Stimulated activated effector memory CD8-positive, alpha-beta T cell treated with anti-CD3 and anti-CD28 coated beads, Interleukin-12 subunit alpha, Interleukin-12 subunit beta, amount 100 ng/mL, for 72 hours (primary cell): Measurements from ENCODE around the gene RC3H2.
"Not testable (repeated sequence)": the region's sequence is repeated elsewhere in the genome, so short reads cannot be mapped to it uniquely, and the experiment has no call there.

Experiments
- ATAC-seq: fragments of 150-1000 bp; cut with Tn5 transposase; 2 replicates; pipeline ENCODE4 v1.10.0; 2021
- DNase-seq, 2 donors: peaks; one replicate each; pipeline ENCODE4 v3.0.0; 2021 to 2022; ENCODE audit warnings: low spot score in 2 of 2
- H3K27ac Mint-ChIP-seq: one replicate; pipeline ENCODE4 v1.8.0; 2022; ENCODE audit warnings: mild to moderate bottlenecking, mixed read lengths
- H3K36me3 Mint-ChIP-seq: one replicate; pipeline ENCODE4 v1.8.0; 2022; ENCODE audit warnings: mild to moderate bottlenecking, mixed read lengths
- H3K4me1 Mint-ChIP-seq: one replicate; pipeline ENCODE4 v1.8.0; 2022; ENCODE audit warnings: mixed read lengths
- H3K4me3 Mint-ChIP-seq: one replicate; pipeline ENCODE4 v1.8.0; 2022; ENCODE audit warnings: mild to moderate bottlenecking, mixed read lengths
- H3K9me3 Mint-ChIP-seq: one replicate; pipeline ENCODE4 v1.8.0; 2022; ENCODE audit warnings: mixed read lengths

The RC3H2 gene

GRCh38 chr9:122936883-122937282, 31.7 kb upstream of the RC3H2 start:
- Mint-ChIP-seq H3K4me3 (no peak overlapping the region), H3K27ac (no peak overlapping the region), H3K9me3 (no peaks in the 10 kb centered on the region), H3K36me3 (peaks cover 58% of the 10 kb centered on the region), H3K4me1 (peaks cover 23% of the 10 kb centered on the region)
- ATAC-seq (no peak), DNase-seq (no peak)

- Mint-ChIP-seq H3K36me3 (peaks cover 54% of the 10 kb centered on the region), H3K4me1 (peaks cover 19% of the 10 kb centered on the region), H3K9me3 (no peaks in the 10 kb centered on the region), H3K4me3 (no peak overlapping the region), H3K27ac (no peak overlapping the region)
- DNase-seq (no peak), ATAC-seq (no peak)
These were observed 31.3 kb upstream of the RC3H2 start for GRCh38 chr9:122936464-122936863.

GRCh38 chr9:122931226-122932121, 26.3 kb upstream of the RC3H2 start, which contains the start of gene ZBTB26:
Gene ZBTB26, minus strand, starts transcription at chr9:122931512. Its CDS starts 11,578 bp downstream, at chr9:122919934.
- peak; percentile 99 for ATAC-seq
- Mint-ChIP-seq H3K36me3 (peaks cover 9% of the 10 kb centered on the region), H3K9me3 (no peaks in the 10 kb centered on the region), H3K4me3 (no peak within 1 kb of the TSS), H3K4me1 (peaks cover 12% of the 10 kb centered on the region), H3K27ac (no peak within 1 kb of the TSS)
- DNase-seq = peak; percentile 80 to 95

GRCh38 chr9:122930541-122931225, 25.5 kb upstream of the RC3H2 start:
- H3K27ac Mint-ChIP-seq = no peak overlapping the region
- peaks cover 12% of the 10 kb centered on the region for H3K4me1 Mint-ChIP-seq
- no peak for ATAC-seq
- no peak overlapping the region for H3K4me3 Mint-ChIP-seq
- DNase-seq = no peak
- H3K9me3 Mint-ChIP-seq = no peaks in the 10 kb centered on the region
- H3K36me3 Mint-ChIP-seq = peaks cover under 1% of the 10 kb centered on the region

- H3K27ac Mint-ChIP-seq = no peak overlapping the region
- peaks cover 12% of the 10 kb centered on the region for H3K4me1 Mint-ChIP-seq
- DNase-seq = no peak
- no peaks in the 10 kb centered on the region for H3K36me3 Mint-ChIP-seq
- H3K9me3 Mint-ChIP-seq = no peaks in the 10 kb centered on the region
- ATAC-seq = no peak
- no peak overlapping the region for H3K4me3 Mint-ChIP-seq
These were observed 24.7 kb upstream of the RC3H2 start for GRCh38 chr9:122929796-122930354.

- ATAC-seq = peak; percentile 40
- Mint-ChIP-seq H3K9me3 (no peaks in the 10 kb centered on the region), H3K27ac (no peak overlapping the region), H3K4me3 (no peak overlapping the region), H3K36me3 (peaks cover 22% of the 10 kb centered on the region), H3K4me1 (peaks cover 6% of the 10 kb centered on the region)
- no peak for DNase-seq
These were observed 18.8 kb upstream of the RC3H2 start for GRCh38 chr9:122923947-122924346.

- ATAC-seq (no peak), DNase-seq (no peak)
- H3K27ac Mint-ChIP-seq = no peak overlapping the region
- H3K9me3 Mint-ChIP-seq = no peaks in the 10 kb centered on the region
- peaks cover 25% of the 10 kb centered on the region for H3K36me3 Mint-ChIP-seq
- H3K4me3 Mint-ChIP-seq = no peak overlapping the region
- peaks cover 6% of the 10 kb centered on the region for H3K4me1 Mint-ChIP-seq
These were observed 17.6 kb upstream of the RC3H2 start for GRCh38 chr9:122922713-122923112.

GRCh38 chr9:122918310-122918709, 13.2 kb upstream of the RC3H2 start:
- Mint-ChIP-seq H3K36me3 (peaks cover 30% of the 10 kb centered on the region), H3K9me3 (no peaks in the 10 kb centered on the region), H3K4me3 (no peak overlapping the region), H3K27ac (no peak overlapping the region), H3K4me1 (peaks cover 6% of the 10 kb centered on the region)
- DNase-seq (no peak), ATAC-seq (no peak)

GRCh38 chr9:122912964-122913673, 8.0 kb upstream of the RC3H2 start, which contains the start of gene ZBTB6:
Gene ZBTB6, minus strand, starts transcription at chr9:122913323. Its CDS starts 1,251 bp downstream, at chr9:122912072.
- ATAC-seq (peak; percentile 96), DNase-seq (peak; percentile 46 to 82)
- Mint-ChIP-seq H3K27ac (peak within 1 kb of the TSS; percentile 99), H3K4me1 (peaks cover 19% of the 10 kb centered on the region), H3K9me3 (no peaks in the 10 kb centered on the region), H3K36me3 (peaks cover 55% of the 10 kb centered on the region), H3K4me3 (peak within 1 kb of the TSS; percentile 97)

GRCh38 chr9:122912671-122912963, 7.5 kb upstream of the RC3H2 start:
- peaks cover 19% of the 10 kb centered on the region for H3K4me1 Mint-ChIP-seq
- H3K9me3 Mint-ChIP-seq = no peaks in the 10 kb centered on the region
- H3K4me3 Mint-ChIP-seq = peak overlapping the region; percentile 97
- H3K36me3 Mint-ChIP-seq = peaks cover 60% of the 10 kb centered on the region
- ATAC-seq = no peak
- peak overlapping the region; percentile 99 for H3K27ac Mint-ChIP-seq
- no peak for DNase-seq

GRCh38 chr9:122906122-122906521, 963 bp upstream of the RC3H2 start:
- not testable (repeated sequence) for ATAC-seq, DNase-seq, H3K4me1 Mint-ChIP-seq, H3K9me3 Mint-ChIP-seq, H3K4me3 Mint-ChIP-seq, H3K27ac Mint-ChIP-seq
- peaks cover 71% of the 10 kb centered on the region for H3K36me3 Mint-ChIP-seq

GRCh38 chr9:122904466-122904822, 715 bp downstream of the RC3H2 start:
- ATAC-seq (peak; percentile 27), DNase-seq (no peak)
- H3K9me3 Mint-ChIP-seq = no peaks in the 10 kb centered on the region
- H3K27ac Mint-ChIP-seq = peak overlapping the region; percentile 96
- peak overlapping the region; percentile 87 for H3K4me3 Mint-ChIP-seq
- peaks cover 4% of the 10 kb centered on the region for H3K4me1 Mint-ChIP-seq
- peaks cover 57% of the 10 kb centered on the region for H3K36me3 Mint-ChIP-seq

GRCh38 chr9:122900791-122901190, 4.4 kb downstream of the RC3H2 start:
- DNase-seq (no peak), ATAC-seq (no peak)
- Mint-ChIP-seq H3K27ac (peak overlapping the region; percentile 48), H3K4me1 (peaks cover 18% of the 10 kb centered on the region), H3K4me3 (peak overlapping the region; percentile 87), H3K36me3 (peaks cover 72% of the 10 kb centered on the region), H3K9me3 (no peaks in the 10 kb centered on the region)

- no peak for DNase-seq
These were observed 7.2 kb downstream of the RC3H2 start for GRCh38 chr9:122897969-122898368.

GRCh38 chr9:122888480-122888879, 16.7 kb downstream of the RC3H2 start:
- Mint-ChIP-seq H3K36me3 (peaks cover 99% of the 10 kb centered on the region), H3K9me3 (no peaks in the 10 kb centered on the region), H3K4me3 (no peak overlapping the region), H3K4me1 (no peaks in the 10 kb centered on the region), H3K27ac (no peak overlapping the region)
- ATAC-seq = no peak
- DNase-seq = no peak

More at GRCh38 chr9:122897969-122898368, 7.2 kb downstream of the RC3H2 start:
- ATAC-seq = peak; percentile 72
- Mint-ChIP-seq H3K36me3 (peaks cover 81% of the 10 kb centered on the region), H3K4me3 (peak overlapping the region; percentile 1), H3K9me3 (no peaks in the 10 kb centered on the region), H3K4me1 (peaks cover 22% of the 10 kb centered on the region), H3K27ac (peak overlapping the region; percentile 6)
